Measurements from ENCODE around the gene E2F4.

E2F4 gene

GRCh38 chr16:67195676-67196075 lies 3.7 kb downstream of the E2F4 start:
- DNase-seq: no peak

- no peak for DNase-seq
Observed at GRCh38 chr16:67196881-67197280, 4.9 kb downstream of the E2F4 start.

- no peak for DNase-seq
Observed at GRCh38 chr16:67197704-67198103, 5.7 kb downstream of the E2F4 start.

- peak; percentile 15 for DNase-seq
Observed at GRCh38 chr16:67198238-67198734, 6.3 kb downstream of the E2F4 start.

GRCh38 chr16:67199011-67199807 lies 7.3 kb downstream of the E2F4 start, which contains the start of gene ELMO3:
Gene ELMO3, plus strand, starts transcription at chr16:67199131. Its CDS starts 196 bp downstream, at chr16:67199327.
- peak; percentile 68 for DNase-seq

- DNase-seq: peak; percentile 36
Observed at GRCh38 chr16:67199808-67200198, 7.8 kb downstream of the E2F4 start.

GRCh38 chr16:67200491-67200890 lies 8.5 kb downstream of the E2F4 start:
- no peak for DNase-seq

- no peak for DNase-seq
Observed at GRCh38 chr16:67201411-67202345, 9.7 kb downstream of the E2F4 start.

GRCh38 chr16:67202426-67202825 lies 10.5 kb downstream of the E2F4 start:
- no peak for DNase-seq

GRCh38 chr16:67202956-67203493 lies 11.1 kb downstream of the E2F4 start:
- no peak for DNase-seq

GRCh38 chr16:67204076-67204475 lies 12.1 kb downstream of the E2F4 start:
- no peak for DNase-seq

- DNase-seq: no peak
Observed at GRCh38 chr16:67206129-67206837, 14.3 kb downstream of the E2F4 start.

GRCh38 chr16:67206838-67207248 lies 14.9 kb downstream of the E2F4 start:
- DNase-seq: no peak

- DNase-seq: no peak
Observed at GRCh38 chr16:67207249-67208091, 15.5 kb downstream of the E2F4 start.

GRCh38 chr16:67208154-67208896 lies 16.4 kb downstream of the E2F4 start:
- DNase-seq: no peak

- no peak for DNase-seq
Observed at GRCh38 chr16:67209565-67209964, 17.6 kb downstream of the E2F4 start.

GRCh38 chr16:67210069-67210937 lies 18.3 kb downstream of the E2F4 start:
- no peak for DNase-seq

- DNase-seq: no peak
Observed at GRCh38 chr16:67211674-67212073, 19.7 kb downstream of the E2F4 start.

- no peak for DNase-seq
Observed at GRCh38 chr16:67212766-67213165, 20.8 kb downstream of the E2F4 start.
